Spleen (tissue), 11 donors: ENCODE measurements around the gene GRAMD2B. TPM values are rescaled to one million over a fixed set of nuclear protein-coding genes. Genes with fewer than 3 reads are reported as not detected.

Source experiments
- DNase-seq: peaks from one replicate; pipeline ENCODE4 v3.0.0-alpha.2; 2020
- H3K27ac ChIP-seq, 8 donors: fragments of 200-600 bp; sonication (generic) in 7 of 8; 1 replicate in 4 of 8; 2 replicates in 4 of 8; pipeline versions ENCODE4 v1.5.0 to v1.8.0; 2016 to 2021; ENCODE audit warnings: inconsistent platforms in 4 of 8, mild to moderate bottlenecking in 4 of 8, moderate library complexity in 1 of 8
- H3K27me3 ChIP-seq, 7 donors: fragments of 200-600 bp; sonication (generic) in 6 of 7; replicated peaks in 1 of 7; 1 replicate in 4 of 7; 2 replicates in 3 of 7; pipeline versions ENCODE4 v1.5.0 to v1.8.0; 2016 to 2021; ENCODE audit warnings: inconsistent platforms in 3 of 7, mild to moderate bottlenecking in 1 of 7
- H3K36me3 ChIP-seq, 6 donors: fragments of 200-600 bp; sonication (generic) in 5 of 6; 1 replicate in 4 of 6; 2 replicates in 2 of 6; pipeline versions ENCODE4 v1.5.0 to v1.8.0; 2016 to 2021; ENCODE audit warnings: inconsistent platforms in 2 of 6
- H3K4me1 ChIP-seq, 6 donors: fragments of 200-600 bp; sonication (generic) in 5 of 6; 1 replicate in 3 of 6; 2 replicates in 3 of 6; pipeline versions ENCODE4 v1.5.0 to v1.8.0; 2016 to 2021; ENCODE audit warnings: inconsistent platforms in 3 of 6
- H3K4me3 ChIP-seq, 8 donors: fragments of 200-600 bp; sonication (generic) in 7 of 8; 1 replicate in 4 of 8; 2 replicates in 4 of 8; pipeline versions ENCODE4 v1.5.0 to v1.8.0; 2016 to 2021; ENCODE audit warnings: inconsistent platforms in 4 of 8, mild to moderate bottlenecking in 4 of 8, moderate library complexity in 2 of 8
- H3K9me3 ChIP-seq, 8 donors: fragments of 200-600 bp; sonication (generic) in 7 of 8; 1 replicate in 4 of 8; 2 replicates in 4 of 8; pipeline versions ENCODE4 v1.5.0 to v1.8.0; 2016 to 2021; ENCODE audit warnings: inconsistent platforms in 4 of 8
- CTCF ChIP-seq, 11 experiments: fragments of 200-600 bp in 7 of 11; fragments of 450-650 bp in 4 of 11; sonication (generic) in 4 of 11; IDR thresholded peaks in 8 of 11; conservative IDR thresholded peaks in 3 of 11; 1 replicate in 7 of 11; 2 replicates in 4 of 11; pipeline versions ENCODE4 v1.4.0 to v1.8.0; 2016 to 2021; ENCODE audit warnings: antibody characterized with exemption in 11 of 11, inconsistent platforms in 4 of 11, mild to moderate bottlenecking in 1 of 11
- POLR2A ChIP-seq, 3 donors: fragments of 450-650 bp; IDR thresholded peaks; one replicate each; pipeline ENCODE4 v1.5.1; 2017; ENCODE audit warnings: antibody characterized with exemption in 3 of 3, mild to moderate bottlenecking in 1 of 3
- POLR2AphosphoS5 ChIP-seq, 3 donors: sonication (generic); formaldehyde crosslinking; IDR thresholded peaks; one replicate each; pipeline ENCODE4 v1.5.1; 2017; ENCODE audit warnings: antibody characterized with exemption in 3 of 3
- WGBS, 5 donors: extraction: QIAGEN DNeasy Blood & Tissue Kit in 3 of 5; methylation state at CpG; one replicate each; pipeline versions ENCODE4 v1.1.5 to v1.1.7; 2013 to 2018; 5-methylcytosine and 5-hydroxymethylcytosine counted together
- intact Hi-C: fragments of 100-400 bp; cut with DNase I; formaldehyde crosslinking; loops from one replicate; pipeline ENCODE4 v1.15.0; 2023; ENCODE audit warnings: low total_unique reads
- polyA plus RNA-seq, 3 donors: library from polyadenylated mRNA; stranded (reverse); fragments of 200-250 nt; gene quantifications; one replicate each; pipeline ENCODE4 v1.2.1, GENCODE V29; 2013
- total RNA-seq, 7 donors: library from RNA; depleted of rRNA in 3 of 7; stranded (reverse); fragments of >200 nt in 3 of 7; fragmentation: NEBNext Ultra II Directional in 4 of 7; extraction: Animal tissue kit (Norgen Biotek cat#: 25700) in 4 of 7; gene quantifications; one replicate each; pipeline versions ENCODE4 v1.1.0 to v1.2.1, GENCODE V29; 2016 to 2021
- donor health status: healthy with polysubstance abuse.
- donor health status: DM: no; HTN: no; CAD: no; lungs with moderate emphysema.
- donor health status: DM: no; HTN: no; CAD: no.
- donor health status: Bipolar disorder and iron deficiency.
- donor health status: healthy.
- donor health status: DM: no; HTN: no; CAD: no.
- donor health status: DM: yes; HTN: yes; CAD: no.

Gene GRAMD2B
- total and polyA plus RNA-seq, 10 donors: 3.0 to 28.7 (median 10.9) TPM

DNA sequence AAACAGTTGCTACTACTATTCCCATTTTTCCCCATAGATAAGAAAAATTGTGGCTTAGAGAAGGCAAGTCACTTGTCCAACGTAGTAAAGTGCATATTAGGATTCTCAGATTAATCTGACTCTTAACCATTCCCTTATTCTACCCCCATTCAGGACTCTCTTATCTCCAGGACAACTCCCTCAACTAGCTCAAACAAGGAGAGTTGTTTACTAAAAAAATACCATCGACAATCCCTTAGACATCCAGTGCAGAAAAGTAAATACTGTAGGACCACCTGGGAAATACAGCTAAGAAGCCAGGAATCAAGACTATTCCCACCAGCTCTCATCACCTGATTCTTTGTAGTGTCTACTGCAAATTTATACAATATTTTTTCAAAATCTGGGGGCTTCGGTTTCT lies 9.4 kb upstream of the GRAMD2B start:
- WGBS, 5 donors: 83 to 93% (median 88%) methylated on average over 3 of the region's 3 CpGs
- intact Hi-C loops: no loop called here
- H3K36me3 ChIP-seq: no peaks in the 10 kb centered on the region
- peaks cover 0 to 4% (median 0%) of the 10 kb centered on the region in 7 donors for H3K27me3 ChIP-seq
- DNase-seq: no peak
- H3K27ac ChIP-seq: peak overlapping the region in 2 of 8 donors; percentile 20 to 65
- H3K9me3 ChIP-seq: peaks cover 0 to 7% (median 0%) of the 10 kb centered on the region in 8 donors
- H3K4me3 ChIP-seq: no peak overlapping the region
- H3K4me1 ChIP-seq: peaks cover 0 to 11% (median 5%) of the 10 kb centered on the region in 6 donors
- no peak for TF ChIP-seq POLR2A (IDR thresholded peaks at IDR 0.05)
- no peak for TF ChIP-seq POLR2AphosphoS5 (IDR thresholded peaks at IDR 0.05)
- no peak for TF ChIP-seq CTCF (IDR thresholded peaks at IDR 0.05 in 8 of 11, conservative IDR thresholded peaks at IDR 0.05 in 3 of 11)

DNA sequence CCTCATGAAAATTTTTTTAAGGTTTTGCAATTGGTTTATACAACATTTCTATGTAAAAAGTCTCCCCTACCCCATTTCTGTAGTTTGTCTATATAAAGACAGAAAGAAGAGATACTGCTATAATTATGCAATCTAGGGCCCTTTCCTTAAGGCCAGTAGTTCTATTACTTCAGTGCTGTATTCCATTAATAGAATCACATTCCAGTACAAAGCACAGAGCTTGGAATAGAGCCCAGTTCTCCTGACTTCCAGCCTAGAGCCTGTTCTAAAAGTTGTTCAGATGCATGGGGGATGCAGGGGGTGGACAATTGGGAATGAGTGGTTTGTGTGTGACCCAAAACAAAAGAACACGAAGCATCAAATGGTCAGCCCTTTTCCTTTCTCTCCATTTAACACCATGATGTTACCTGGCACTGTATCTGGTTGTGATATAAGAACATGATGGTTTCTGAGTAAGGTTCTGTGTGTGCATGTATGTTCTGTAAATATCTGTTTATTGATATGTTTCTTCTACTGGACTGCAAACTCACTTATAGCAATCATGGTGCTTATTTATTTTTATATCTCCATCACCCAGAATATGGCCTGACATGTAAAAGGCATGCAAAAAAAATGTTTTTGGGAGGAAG lies 8.2 kb upstream of the GRAMD2B start:
- no peak for TF ChIP-seq POLR2AphosphoS5 (IDR thresholded peaks at IDR 0.05)
- TF ChIP-seq CTCF (IDR thresholded peaks at IDR 0.05 in 8 of 11, conservative IDR thresholded peaks at IDR 0.05 in 3 of 11): no peak
- TF ChIP-seq POLR2A (IDR thresholded peaks at IDR 0.05): no peak
- Histone ChIP-seq H3K4me1 (peaks cover 0 to 11% (median 5%) of the 10 kb centered on the region in 6 donors), H3K27ac (peak overlapping the region in 7 of 8 donors; percentile 20 to 65 (median 56)), H3K27me3 (peaks cover 0 to 4% (median 0%) of the 10 kb centered on the region in 7 donors), H3K36me3 (no peaks in the 10 kb centered on the region), H3K9me3 (peaks cover 0 to 6% (median 0%) of the 10 kb centered on the region in 8 donors), H3K4me3 (no peak overlapping the region)
- WGBS, 5 donors: 47 to 87% (median 59%) methylated on average over 1 of the region's 1 CpG
- intact Hi-C loops: no loop called here
- DNase-seq: no peak

DNA sequence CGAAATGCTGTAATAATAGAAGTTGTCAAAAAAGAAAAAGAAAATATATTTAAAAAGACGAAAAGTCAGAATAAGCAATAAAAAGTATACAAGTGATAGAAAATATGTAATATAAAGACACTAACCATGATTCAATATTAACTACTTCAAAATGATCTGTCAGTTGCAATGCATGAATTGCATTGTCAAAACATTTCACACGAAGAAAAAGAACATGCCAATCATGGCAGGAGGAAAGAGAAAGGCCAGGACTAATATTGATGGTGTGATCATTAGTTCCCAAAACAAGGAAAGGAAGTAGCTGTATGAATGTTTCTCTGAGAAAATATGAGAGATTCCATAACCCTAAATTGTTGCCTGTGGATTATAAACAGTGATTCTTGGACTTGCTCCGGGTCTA lies 7.4 kb upstream of the GRAMD2B start:
- no peak for DNase-seq
- Histone ChIP-seq H3K27me3 (peaks cover 0 to 4% (median 0%) of the 10 kb centered on the region in 7 donors), H3K9me3 (peaks cover 0 to 6% (median 0%) of the 10 kb centered on the region in 8 donors), H3K4me3 (no peak overlapping the region), H3K4me1 (peaks cover 0 to 11% (median 5%) of the 10 kb centered on the region in 6 donors), H3K27ac (peak overlapping the region in 7 of 8 donors; percentile 5 to 65 (median 43)), H3K36me3 (no peaks in the 10 kb centered on the region)
- whole genome bisulfite sequencing, 5 donors: 75 to 89% (median 76%) methylated on average over 4 of the region's 4 CpGs
- no peak for TF ChIP-seq POLR2AphosphoS5 (IDR thresholded peaks at IDR 0.05)
- no peak for TF ChIP-seq POLR2A (IDR thresholded peaks at IDR 0.05)
- TF ChIP-seq CTCF (IDR thresholded peaks at IDR 0.05 in 8 of 11, conservative IDR thresholded peaks at IDR 0.05 in 3 of 11): no peak
- intact Hi-C loops: no loop called here

- no peak for DNase-seq
- 91 to 96% (median 93%) methylated on average over 4 of the region's 4 CpGs for WGBS, 5 donors
- Histone ChIP-seq H3K36me3 (no peaks in the 10 kb centered on the region), H3K4me1 (peaks cover 0 to 11% (median 5%) of the 10 kb centered on the region in 6 donors), H3K4me3 (no peak overlapping the region), H3K27me3 (peaks cover 0 to 4% (median 0%) of the 10 kb centered on the region in 7 donors), H3K27ac (peak overlapping the region in 5 of 8 donors; percentile 30 to 65 (median 62)), H3K9me3 (peaks cover 0 to 2% (median 0%) of the 10 kb centered on the region in 8 donors)
- intact Hi-C loops: no loop called here
- TF ChIP-seq POLR2A (IDR thresholded peaks at IDR 0.05): no peak
- TF ChIP-seq CTCF (IDR thresholded peaks at IDR 0.05 in 8 of 11, conservative IDR thresholded peaks at IDR 0.05 in 3 of 11): no peak
- TF ChIP-seq POLR2AphosphoS5 (IDR thresholded peaks at IDR 0.05): no peak
These were observed 6.8 kb upstream of the GRAMD2B start for GRCh38 chr5:126416266-126416925.
